Osteocyte (in vitro differentiated cells): Measurements from ENCODE around the gene EDAR. TPM values are rescaled to one million over a fixed set of nuclear protein-coding genes. Genes with fewer than 3 reads are reported as not detected.

Experiments
- DNase-seq: peaks from one replicate; pipeline ENCODE4 v3.0.0; 2021; ENCODE audit warnings: mixed read lengths; ENCODE audit not compliant: unreplicated experiment; ENCODE audit errors: extremely low spot score
- H3K27ac Mint-ChIP-seq: one replicate; pipeline ENCODE4 v1.8.0; 2021; ENCODE audit warnings: mild to moderate bottlenecking, mixed read lengths; ENCODE audit not compliant: unreplicated experiment
- H3K27me3 Mint-ChIP-seq: one replicate; pipeline ENCODE4 v1.8.0; 2021; ENCODE audit warnings: mixed read lengths; ENCODE audit not compliant: unreplicated experiment
- H3K36me3 Mint-ChIP-seq: one replicate; pipeline ENCODE4 v1.8.0; 2021; ENCODE audit warnings: mixed read lengths; ENCODE audit not compliant: unreplicated experiment
- H3K4me1 Mint-ChIP-seq: one replicate; pipeline ENCODE4 v1.8.0; 2021; ENCODE audit warnings: mixed read lengths; ENCODE audit not compliant: unreplicated experiment
- H3K4me3 Mint-ChIP-seq: one replicate; pipeline ENCODE4 v1.8.0; 2021; ENCODE audit warnings: mild to moderate bottlenecking, moderate library complexity, mixed read lengths; ENCODE audit not compliant: unreplicated experiment
- H3K9me3 Mint-ChIP-seq: one replicate; pipeline ENCODE4 v1.8.0; 2021; ENCODE audit warnings: mixed read lengths; ENCODE audit not compliant: unreplicated experiment
- total RNA-seq: library from RNA; stranded (reverse); gene quantifications from 2 replicates; pipeline ENCODE4 v1.2.1, GENCODE V29; 2021
- TF ChIP-seq, protein P1 (sequence below): fragments of 200-600 bp; sonication (generic); IDR thresholded peaks from 2 replicates; pipeline ENCODE4 v1.5.0; 2021; ENCODE audit warnings: antibody characterized with exemption, mild to moderate bottlenecking, moderate library complexity

EDAR gene
- total RNA-seq, 1 donor from 2014 or later, result not detected

DNA sequence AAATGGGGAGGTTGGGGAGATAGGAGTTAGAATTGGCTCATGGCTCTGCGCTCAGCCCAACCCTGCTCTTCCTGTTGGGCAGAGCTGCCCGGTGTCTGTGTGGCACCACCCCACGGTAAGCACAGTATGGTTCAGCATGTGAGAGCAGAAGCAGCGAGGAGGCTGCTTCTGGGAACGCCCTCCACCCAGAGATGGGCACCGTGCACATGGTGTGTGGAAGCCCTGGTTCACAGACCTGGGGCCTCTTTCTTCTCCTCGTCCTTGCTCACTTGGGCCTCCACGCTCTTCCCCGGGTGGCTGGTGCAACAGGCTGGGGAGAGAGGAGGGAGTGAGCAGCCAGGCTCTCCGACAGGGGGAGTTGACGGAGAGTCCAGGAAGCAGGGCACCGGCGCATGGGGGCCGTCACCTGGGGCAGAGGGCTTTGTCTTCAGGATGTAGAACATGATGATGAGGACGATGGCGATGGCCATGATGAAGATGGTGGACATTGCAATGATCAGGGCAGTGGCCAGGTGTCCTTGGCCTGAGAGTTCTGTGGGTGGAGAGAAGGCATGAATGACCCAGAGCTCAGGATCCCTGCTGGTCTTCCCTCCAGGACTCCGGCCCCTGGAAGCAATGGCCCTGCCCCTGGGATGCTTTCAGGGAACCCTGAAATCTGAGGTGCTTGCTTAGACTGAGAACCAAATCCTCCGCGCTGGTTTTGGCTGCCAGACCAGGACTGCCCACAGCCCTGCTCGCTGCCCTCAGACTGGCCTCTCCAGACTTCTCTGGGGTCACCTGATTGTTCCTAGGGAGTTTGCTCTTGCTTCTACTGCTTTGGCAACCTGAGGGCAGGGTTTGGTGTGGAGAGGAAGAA lies 78.3 kb downstream of the EDAR start:
- Mint-ChIP-seq H3K4me1 (no peaks in the 10 kb centered on the region), H3K27ac (no peak overlapping the region), H3K9me3 (no peaks in the 10 kb centered on the region), H3K4me3 (no peak overlapping the region), H3K27me3 (peaks cover 20% of the 10 kb centered on the region), H3K36me3 (no peaks in the 10 kb centered on the region)
- TF ChIP-seq, protein P1, sequence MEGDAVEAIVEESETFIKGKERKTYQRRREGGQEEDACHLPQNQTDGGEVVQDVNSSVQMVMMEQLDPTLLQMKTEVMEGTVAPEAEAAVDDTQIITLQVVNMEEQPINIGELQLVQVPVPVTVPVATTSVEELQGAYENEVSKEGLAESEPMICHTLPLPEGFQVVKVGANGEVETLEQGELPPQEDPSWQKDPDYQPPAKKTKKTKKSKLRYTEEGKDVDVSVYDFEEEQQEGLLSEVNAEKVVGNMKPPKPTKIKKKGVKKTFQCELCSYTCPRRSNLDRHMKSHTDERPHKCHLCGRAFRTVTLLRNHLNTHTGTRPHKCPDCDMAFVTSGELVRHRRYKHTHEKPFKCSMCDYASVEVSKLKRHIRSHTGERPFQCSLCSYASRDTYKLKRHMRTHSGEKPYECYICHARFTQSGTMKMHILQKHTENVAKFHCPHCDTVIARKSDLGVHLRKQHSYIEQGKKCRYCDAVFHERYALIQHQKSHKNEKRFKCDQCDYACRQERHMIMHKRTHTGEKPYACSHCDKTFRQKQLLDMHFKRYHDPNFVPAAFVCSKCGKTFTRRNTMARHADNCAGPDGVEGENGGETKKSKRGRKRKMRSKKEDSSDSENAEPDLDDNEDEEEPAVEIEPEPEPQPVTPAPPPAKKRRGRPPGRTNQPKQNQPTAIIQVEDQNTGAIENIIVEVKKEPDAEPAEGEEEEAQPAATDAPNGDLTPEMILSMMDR, result no peak
- peak; percentile 83 for DNase-seq

DNA sequence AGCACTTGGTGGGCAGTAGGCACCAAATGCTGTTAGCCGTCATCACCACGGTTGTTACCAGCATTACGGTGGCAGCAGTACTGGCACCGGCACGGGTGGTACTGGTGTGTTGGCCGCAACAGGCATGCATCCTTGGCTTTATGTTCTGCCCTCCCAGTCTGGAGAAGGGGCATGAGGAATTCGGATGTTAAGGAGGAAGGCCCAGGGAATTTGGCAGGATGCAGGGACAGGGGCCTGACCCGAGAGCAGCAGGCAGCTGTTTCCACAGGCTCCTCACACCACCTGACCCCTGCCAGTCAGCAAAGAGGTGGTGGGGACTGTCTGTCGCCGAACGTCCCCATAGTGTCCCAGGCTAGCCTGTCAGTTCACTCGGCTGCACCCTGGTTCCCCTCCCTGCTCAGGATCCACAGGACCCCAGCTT lies 79.0 kb downstream of the EDAR start:
- H3K36me3 Mint-ChIP-seq, result no peaks in the 10 kb centered on the region
- H3K27me3 Mint-ChIP-seq, result peaks cover 22% of the 10 kb centered on the region
- no peak for DNase-seq
- no peaks in the 10 kb centered on the region for H3K4me1 Mint-ChIP-seq
- TF ChIP-seq, protein P1, result no peak
- no peak overlapping the region for H3K27ac Mint-ChIP-seq
- no peaks in the 10 kb centered on the region for H3K9me3 Mint-ChIP-seq
- no peak overlapping the region for H3K4me3 Mint-ChIP-seq

DNA sequence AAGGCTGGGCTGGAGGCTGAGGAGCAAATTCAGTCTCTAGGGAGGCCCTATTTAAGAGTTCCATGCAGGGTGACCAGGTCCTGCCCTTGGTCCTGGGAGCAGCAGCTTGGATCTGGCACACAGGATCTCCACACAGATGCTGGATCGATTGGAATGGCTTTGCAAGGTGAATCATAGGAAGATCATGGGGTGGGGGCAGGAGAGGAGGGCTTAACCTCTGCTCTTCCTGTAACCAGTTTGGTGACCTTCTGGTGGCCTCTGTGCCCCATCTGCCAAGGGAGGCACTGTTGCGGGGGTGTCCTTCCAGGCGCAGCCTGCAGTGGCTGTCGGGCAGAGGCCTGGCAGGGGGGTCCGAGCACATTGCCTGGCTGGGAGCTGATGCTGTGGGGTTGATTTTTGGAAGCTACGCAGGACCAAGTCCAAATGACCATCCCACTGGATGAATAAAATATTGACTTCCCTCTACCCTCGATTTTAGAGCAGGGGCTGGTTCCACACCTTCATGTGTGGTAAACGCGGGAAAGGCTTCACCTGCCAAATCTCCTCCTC lies 79.7 kb downstream of the EDAR start:
- H3K4me1 Mint-ChIP-seq, result no peaks in the 10 kb centered on the region
- DNase-seq, result no peak
- no peak overlapping the region for H3K27ac Mint-ChIP-seq
- TF ChIP-seq, protein P1, result no peak
- H3K36me3 Mint-ChIP-seq, result no peaks in the 10 kb centered on the region
- no peaks in the 10 kb centered on the region for H3K9me3 Mint-ChIP-seq
- peaks cover 29% of the 10 kb centered on the region for H3K27me3 Mint-ChIP-seq
- H3K4me3 Mint-ChIP-seq, result no peak overlapping the region

DNA sequence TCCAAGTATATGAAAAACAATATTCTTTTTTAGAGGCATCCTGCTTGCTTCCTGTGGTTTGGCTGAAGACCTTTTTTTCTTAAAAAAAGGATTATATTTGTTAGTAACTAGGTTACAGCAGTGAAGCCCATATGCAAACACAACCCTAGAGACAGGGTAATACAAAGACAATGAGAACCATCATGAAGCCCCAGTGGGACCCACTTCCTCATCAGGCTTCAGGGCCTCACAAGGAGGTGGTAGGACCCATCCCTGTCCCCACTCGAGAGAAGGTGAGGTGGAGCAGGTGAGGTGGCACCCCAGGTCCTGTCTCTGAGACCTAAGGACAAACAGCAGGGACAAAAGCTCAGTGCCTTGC lies 80.3 kb downstream of the EDAR start:
- DNase-seq, result no peak
- Mint-ChIP-seq H3K27ac (no peak overlapping the region), H3K4me3 (no peak overlapping the region), H3K4me1 (no peaks in the 10 kb centered on the region), H3K36me3 (no peaks in the 10 kb centered on the region), H3K27me3 (peaks cover 36% of the 10 kb centered on the region), H3K9me3 (no peaks in the 10 kb centered on the region)
- TF ChIP-seq, protein P1, result no peak

DNA sequence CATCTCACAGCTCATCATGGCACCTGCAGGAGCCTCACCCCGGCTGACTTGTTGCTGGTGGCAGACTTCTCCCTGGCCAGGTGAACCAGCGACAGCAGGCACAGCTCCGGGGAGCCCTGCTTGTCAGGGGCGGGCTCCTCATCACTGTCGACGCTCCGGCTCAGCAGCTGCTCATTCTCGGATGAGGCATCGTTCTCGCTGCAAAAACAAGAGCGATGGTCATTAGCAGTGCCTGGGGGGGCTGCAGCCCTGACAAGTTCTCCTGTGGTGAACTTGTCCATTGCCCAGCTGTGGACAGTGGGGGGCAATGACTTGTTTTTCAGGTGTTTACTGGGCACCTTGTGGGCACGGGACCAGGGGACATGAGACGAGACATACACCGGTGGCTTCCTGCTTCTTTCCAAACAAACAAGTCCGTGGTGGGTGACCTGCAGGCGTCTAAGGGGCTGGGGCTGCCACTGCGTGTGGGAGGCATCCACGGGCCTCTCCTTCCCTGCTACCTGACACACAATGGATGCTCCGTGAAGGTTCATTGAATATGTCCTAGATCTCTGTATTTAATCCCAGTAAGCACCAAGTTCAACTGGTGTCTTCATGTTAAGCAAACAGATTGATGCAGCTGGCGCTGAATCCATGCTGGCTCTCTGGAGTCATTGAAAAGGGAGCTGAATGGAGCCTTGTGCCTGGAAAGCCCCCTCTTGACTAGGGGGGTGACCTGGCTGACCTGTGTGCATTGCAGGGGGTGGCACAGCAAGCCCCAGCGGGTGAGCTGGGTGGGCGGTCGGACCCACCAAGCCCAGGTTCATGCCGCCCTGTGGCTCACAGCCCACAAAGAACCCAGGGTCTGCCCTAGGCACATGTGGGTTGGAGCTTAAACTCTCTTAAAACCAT lies 81.0 kb downstream of the EDAR start:
- TF ChIP-seq, protein P1, result no peak
- H3K27ac Mint-ChIP-seq, result no peak overlapping the region
- peaks cover 41% of the 10 kb centered on the region for H3K27me3 Mint-ChIP-seq
- no peaks in the 10 kb centered on the region for H3K4me1 Mint-ChIP-seq
- no peaks in the 10 kb centered on the region for H3K9me3 Mint-ChIP-seq
- peak; percentile 75 for DNase-seq
- no peak overlapping the region for H3K4me3 Mint-ChIP-seq
- H3K36me3 Mint-ChIP-seq, result no peaks in the 10 kb centered on the region
